GM13977 (cell line): ENCODE results near the gene ZFP42.
"Not testable (repeated sequence)": the region's sequence is repeated elsewhere in the genome, so short reads cannot be mapped to it uniquely, and the experiment has no call there.

Experiments
- DNase-seq: peaks from one replicate; pipeline ENCODE4 v3.0.0; 2012; ENCODE audit warnings: low spot score
- in situ Hi-C: fragments of 300-500 bp; cut with MboI; formaldehyde crosslinking; loops from one replicate; pipeline ENCODE4 v1.12.0; 2022; ENCODE audit warnings: low sequenced_read_pairs, low pct_unique_long_range_greater_than_20kb, mixed read lengths, inconsistent platforms; ENCODE audit not compliant: unreplicated experiment
- TF ChIP-seq, protein P1 (sequence below): IDR thresholded peaks from 2 replicates; pipeline ENCODE4 v1.5.1; 2012; ENCODE audit warnings: mild to moderate bottlenecking, control low read depth; ENCODE audit not compliant: insufficient read depth; ENCODE audit errors: extremely low read depth, missing control alignments

The ZFP42 gene

DNA sequence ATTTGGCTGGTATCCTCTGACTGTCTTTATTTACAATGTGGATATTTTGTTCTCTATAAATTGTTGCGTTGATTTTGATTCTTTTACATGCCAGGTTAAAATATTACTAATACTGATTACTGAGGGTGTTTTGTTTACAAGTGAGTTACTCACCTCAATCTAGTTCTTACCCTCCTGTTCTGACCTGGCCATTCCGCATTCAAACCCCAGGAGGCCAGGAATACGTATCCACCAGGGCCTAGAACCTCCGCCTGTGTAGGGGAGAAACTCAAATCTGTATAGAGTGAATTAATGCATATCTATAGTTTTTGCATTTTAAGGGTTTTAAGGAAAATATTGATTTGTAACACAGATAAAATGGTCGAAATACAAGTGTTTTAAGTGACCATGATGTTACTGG lies 2.6 kb upstream of the ZFP42 start:
- DNase-seq = no peak
- in situ Hi-C loops = no loop called here
- TF ChIP-seq, protein P1, sequence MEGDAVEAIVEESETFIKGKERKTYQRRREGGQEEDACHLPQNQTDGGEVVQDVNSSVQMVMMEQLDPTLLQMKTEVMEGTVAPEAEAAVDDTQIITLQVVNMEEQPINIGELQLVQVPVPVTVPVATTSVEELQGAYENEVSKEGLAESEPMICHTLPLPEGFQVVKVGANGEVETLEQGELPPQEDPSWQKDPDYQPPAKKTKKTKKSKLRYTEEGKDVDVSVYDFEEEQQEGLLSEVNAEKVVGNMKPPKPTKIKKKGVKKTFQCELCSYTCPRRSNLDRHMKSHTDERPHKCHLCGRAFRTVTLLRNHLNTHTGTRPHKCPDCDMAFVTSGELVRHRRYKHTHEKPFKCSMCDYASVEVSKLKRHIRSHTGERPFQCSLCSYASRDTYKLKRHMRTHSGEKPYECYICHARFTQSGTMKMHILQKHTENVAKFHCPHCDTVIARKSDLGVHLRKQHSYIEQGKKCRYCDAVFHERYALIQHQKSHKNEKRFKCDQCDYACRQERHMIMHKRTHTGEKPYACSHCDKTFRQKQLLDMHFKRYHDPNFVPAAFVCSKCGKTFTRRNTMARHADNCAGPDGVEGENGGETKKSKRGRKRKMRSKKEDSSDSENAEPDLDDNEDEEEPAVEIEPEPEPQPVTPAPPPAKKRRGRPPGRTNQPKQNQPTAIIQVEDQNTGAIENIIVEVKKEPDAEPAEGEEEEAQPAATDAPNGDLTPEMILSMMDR = no peak

DNA sequence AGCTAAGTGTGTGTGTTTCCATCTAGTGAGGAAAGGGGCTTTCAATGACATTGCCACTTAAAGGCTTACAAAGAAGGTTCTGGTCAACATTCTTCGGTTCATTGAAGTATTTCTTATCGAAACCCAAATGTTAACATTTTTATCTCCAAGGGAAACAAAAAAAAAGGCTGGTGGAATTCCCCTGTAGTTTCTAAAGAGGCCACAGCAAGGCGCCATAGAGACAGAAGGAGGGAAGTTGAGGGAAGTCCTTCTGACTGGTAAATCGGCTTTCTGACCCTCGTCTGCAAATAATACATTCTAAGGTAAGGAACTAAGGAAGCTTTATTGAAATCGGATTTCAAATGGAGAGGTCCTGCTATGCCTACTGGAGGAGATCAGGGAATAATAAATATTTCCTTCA lies 1.7 kb upstream of the ZFP42 start:
- TF ChIP-seq, protein P1 = no peak
- no peak for DNase-seq
- in situ Hi-C loops = no loop called here

DNA sequence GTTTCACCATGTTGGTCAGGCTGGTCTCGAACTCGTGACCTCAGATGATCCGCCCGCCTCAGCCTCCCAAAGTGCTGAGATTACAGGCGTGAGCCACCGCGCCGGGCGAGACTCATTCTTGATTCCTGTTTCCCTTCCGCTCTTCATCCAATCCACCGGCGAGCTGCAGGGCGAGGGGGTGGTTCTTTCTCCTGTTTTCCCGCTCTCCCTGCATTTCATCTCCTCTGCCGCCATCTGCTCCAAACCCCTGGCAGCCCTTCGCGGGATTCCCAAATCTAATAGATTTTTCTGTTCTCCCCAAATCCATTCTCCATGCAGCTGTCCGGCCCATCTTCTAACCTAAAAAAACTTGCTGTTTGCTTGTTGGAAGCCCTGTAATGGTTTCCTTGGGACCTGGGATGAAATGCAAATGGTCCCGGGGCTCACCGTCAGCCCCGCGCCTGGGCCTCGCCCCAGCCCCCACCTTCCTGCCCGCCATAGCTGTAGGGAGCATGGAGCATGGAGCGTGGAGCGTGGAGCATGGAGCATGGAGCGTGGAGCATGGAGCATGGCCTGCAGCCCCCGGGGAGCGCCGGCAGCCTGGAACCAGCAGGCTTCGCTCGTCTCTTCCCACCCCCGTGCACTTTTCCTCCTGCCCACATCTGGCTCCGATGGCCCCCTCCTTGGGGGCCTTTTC lies 1.1 kb downstream of the ZFP42 start:
- TF ChIP-seq, protein P1 = no peak

DNA sequence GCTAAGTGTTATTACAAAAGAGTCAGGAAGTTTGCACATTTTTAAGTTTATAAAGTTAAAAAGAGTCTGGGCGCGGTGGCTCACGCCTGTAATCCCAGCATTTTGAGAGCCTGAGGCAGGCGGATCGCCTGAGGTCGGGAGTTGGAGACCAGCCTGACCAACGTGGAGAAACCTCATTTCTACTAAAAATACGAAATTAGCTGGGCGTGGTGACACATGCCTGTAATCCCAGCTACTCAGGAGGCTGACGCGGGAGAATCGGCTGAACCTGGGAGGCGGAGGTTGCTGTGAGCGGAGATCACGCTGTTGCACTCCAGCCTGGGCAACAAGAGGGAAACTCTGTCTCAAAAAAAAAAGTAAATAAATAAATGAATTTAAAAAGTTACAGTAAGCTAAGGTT lies 2.4 kb downstream of the ZFP42 start:
- in situ Hi-C loops, DNase-seq: not testable (repeated sequence)

More for the DNA sequence above, 1.1 kb downstream of the ZFP42 start:
- in situ Hi-C loops = no loop called here
- DNase-seq = no peak

DNA sequence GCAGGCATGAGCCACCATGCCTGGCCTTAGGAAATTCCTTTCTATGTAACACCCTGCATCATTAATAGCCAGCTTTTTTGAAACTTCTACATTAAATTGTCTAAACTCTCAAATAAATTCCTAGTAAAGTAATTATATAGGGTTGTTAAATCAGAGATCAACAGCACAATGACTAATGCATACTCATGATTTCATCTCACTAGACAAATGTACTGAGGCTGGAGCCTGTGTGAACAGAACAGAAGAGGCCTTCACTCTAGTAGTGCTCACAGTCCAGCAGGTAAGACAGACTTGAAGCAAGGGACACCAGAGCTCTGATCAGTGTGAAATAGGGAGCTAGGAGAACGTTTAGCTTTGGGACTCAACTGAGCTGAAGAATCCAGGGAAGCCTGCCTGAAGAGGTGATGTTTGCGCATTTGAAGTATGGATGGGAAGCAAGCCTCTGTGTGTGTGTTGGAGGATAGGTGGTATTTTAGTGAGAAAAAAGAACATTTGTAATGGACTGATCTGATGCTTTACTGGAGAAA lies 3.9 kb downstream of the ZFP42 start:
- TF ChIP-seq, protein P1 = no peak
- DNase-seq = no peak
- in situ Hi-C loops = no loop called here

DNA sequence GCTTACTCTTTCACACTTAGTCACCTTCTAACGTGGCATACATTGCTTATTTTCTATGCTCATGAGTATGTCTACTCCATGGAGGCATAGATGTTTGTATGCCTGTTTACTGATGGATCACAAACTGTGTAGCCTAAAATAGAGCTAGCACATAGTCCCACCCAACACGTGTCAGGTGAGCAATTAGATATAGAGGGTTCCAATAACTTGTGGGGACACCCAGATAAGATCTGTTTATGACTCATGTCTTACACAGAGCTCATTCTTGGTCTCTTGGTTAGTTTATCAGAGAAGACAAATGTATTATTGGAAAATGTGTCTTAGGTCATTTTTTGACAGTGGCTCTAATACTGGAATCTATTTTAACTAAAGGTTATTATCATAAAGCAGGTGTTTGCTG lies 6.8 kb downstream of the ZFP42 start:
- in situ Hi-C loops = no loop called here
- TF ChIP-seq, protein P1 = no peak
- DNase-seq = no peak

DNA sequence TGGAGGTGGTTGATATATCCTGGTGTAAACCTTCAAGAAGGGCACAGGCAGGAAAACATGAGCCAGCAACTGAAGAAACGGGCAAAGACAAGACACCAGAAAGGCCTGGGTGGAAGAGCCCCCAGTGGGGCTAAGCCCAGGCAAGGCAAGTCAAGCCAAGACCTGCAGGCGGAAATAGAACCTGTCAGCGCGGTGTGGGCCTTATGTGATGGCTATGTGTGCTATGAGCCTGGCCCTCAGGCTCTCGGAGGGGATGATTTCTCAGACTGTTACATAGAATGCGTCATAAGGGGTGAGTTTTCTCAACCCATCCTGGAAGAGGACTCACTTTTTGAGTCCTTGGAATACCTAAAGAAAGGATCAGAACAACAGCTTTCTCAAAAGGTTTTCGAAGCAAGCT lies 7.2 kb downstream of the ZFP42 start:
- in situ Hi-C loops = no loop called here
- DNase-seq = no peak
- TF ChIP-seq, protein P1 = no peak
